Stimulated activated CD4-positive, alpha-beta T cell treated with anti-CD3 and anti-CD28 coated beads, Interleukin-1b, Interleukin-23, amount 100 ng/mL, for 1 hour (primary cell): ENCODE results near the gene SLC25A14.

Experiments used
- DNase-seq, 2 donors: peaks; one replicate each; pipeline ENCODE4 v3.0.0-alpha.2; 2020; ENCODE audit warnings: low read depth in 2 of 2

The SLC25A14 gene

GRCh38 chrX:130378024-130378669, 38.4 kb downstream of the SLC25A14 start:
- no peak for DNase-seq

- no peak for DNase-seq
These were observed 45.8 kb downstream of the SLC25A14 start, which contains the start of gene GPR119 for GRCh38 chrX:130385520-130385919. GPR119 (minus strand) TSS chrX:130385674; CDS start chrX:130385447, 227 bp downstream.

- no peak for DNase-seq
These were observed 46.7 kb downstream of the SLC25A14 start for GRCh38 chrX:130386408-130386808.

DNA sequence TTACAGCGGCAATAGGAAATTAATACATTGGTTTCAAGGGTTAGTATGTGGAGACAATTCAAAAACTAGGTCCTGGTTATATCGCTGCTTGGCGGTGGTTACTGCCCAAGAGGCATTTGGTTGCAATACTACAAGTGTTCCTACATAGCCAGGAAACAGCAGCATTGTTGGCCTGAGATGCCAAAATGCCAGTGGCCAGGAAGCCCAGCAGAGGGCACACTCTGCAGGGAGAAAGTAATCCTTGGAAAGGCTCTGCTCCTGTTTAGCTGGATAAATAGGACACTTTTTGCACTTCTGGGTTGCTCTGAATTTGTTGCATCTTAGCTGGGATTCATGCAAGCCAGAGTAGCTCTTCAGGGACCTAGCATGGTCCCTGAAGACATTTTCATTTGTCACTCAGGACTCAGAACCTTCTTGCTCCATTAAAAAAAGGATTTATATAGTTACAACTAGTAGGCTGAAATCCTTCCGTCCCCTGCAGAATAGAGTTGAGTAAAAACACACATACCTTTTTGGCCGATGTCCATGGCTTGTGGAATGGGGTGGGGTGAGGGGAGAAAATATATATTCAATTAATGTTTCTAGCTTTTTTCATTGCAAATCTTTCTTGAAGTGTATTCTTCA, 53.8 kb downstream of the SLC25A14 start:
- DNase-seq: no peak

- no peak for DNase-seq
These were observed 55.6 kb downstream of the SLC25A14 start for GRCh38 chrX:130395341-130395740.

DNA sequence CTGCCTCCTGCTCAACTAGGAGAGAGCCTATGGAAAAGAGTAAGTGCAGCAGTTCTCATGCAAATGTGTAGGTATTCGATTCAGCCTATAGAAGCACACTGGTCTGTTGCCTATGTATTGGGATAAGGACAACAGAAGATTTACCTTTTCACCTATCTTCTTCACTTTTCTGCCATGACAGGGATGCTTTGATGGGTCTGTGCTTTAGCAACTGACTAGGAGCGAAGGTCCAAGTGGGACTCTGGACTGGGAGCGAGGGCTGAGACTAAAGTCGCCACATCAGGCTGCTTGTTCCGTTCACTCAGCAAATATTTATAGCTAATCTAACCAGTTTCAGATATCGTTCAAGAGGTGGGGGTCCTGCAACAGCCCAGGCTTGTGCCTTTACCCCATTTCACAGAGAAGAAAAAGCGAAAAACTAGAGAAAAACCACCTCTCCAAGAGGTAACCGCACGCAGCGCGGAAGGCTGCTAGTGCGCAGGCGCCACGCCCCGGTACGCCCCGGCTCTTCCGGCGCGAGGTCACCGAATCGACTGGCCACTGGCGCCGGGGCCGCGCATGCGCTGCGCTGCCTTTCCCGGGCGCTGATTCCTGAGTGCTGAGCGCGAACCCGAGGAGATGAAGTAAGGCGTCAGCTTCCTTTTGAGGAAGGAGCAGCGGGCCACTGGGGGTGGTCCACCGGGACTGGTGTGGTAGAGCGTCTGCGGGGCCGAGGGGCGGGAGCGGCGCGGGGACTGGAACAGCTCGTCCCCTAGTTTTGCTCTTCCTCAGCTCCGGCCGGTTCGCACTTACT, 61.9 kb downstream of the SLC25A14 start, which contains the start of gene RBMX2:
Gene RBMX2, plus strand, starts transcription at position 573 of the 793 bp plus-strand sequence. Its CDS starts 46 bp downstream, at position 619.
- DNase-seq: peak; percentile 23 to 39

DNA sequence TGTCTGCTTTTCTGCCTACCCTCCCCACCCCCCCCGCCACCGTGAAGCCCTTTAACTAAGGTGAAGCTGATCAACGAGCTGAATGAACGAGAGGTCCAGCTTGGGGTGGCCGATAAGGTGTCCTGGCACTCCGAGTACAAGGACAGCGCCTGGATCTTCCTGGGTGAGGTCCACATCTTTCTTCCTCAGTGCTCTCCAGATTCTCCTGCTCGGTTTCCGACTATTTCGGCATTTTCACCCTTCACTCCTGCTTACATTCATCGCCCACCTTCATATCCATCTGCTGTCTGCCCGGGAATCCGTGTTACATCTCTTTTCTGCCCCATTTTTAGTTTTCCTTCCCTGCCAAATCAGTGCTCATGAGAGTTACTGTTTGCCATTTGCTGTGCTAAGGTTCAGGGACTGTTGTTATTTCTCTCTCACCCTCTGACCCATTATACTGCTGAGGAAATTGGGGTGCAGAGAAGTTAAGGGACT, 62.5 kb downstream of the SLC25A14 start:
- DNase-seq: no peak

GRCh38 chrX:130413415-130413814, 73.7 kb downstream of the SLC25A14 start:
- DNase-seq: no peak

DNA sequence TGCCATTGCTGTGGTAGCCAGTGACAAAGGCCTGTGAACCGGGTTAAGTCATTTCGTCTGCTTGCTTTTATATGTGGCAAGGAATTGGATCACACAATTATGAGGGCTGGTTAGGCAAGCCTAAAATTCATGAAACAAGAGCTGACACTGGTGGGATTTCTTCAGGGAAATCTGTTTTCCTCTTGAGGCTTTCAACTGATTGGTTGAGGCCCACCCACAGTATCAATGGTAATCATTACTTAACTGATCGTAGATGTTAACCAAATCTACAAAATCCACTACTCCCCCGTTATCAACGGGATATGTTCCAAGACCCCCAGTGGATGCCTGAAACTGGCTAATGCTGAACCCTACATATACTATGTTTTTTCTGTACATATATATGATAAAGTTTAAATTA, 75.1 kb downstream of the SLC25A14 start:
- DNase-seq: no peak

DNA sequence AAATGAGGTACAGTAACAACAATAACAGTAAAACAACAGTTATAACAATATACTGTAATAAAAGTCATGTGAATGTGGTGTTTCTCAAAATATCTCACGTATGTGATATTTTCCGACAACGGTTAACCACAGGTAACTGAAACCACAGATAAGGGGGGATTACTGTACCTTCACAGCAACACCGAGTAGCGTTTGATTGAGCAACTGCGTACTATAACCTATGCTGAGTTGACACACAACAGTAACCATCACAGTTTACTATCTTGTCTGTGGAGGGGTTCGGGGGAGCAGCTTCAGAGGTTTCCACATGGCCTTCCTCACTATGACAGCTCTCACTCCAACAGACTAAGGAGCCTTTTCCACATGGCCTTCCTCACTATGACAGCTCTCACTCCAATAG, 75.5 kb downstream of the SLC25A14 start:
- no peak for DNase-seq

- no peak for DNase-seq
These were observed 77.1 kb downstream of the SLC25A14 start for GRCh38 chrX:130416785-130417184.

DNA sequence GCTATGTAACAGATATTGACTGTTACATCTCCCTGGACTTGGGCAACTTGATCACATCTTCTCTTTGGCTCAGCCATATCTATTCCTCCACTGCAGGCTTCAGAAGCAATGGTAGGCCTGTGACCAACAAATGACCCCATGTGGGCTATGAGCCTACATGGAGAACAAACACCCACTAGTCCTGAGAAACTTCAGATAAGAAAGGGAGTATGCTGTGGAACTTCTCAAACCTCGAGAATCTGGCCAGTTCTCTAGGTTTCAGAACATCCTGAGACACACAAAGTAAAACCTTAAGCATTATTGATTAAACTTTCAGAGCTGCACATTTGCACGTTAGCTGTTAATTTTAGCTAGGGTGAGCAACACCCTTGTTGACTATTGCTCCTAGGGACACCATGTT, 78.3 kb downstream of the SLC25A14 start:
- DNase-seq: no peak

DNA sequence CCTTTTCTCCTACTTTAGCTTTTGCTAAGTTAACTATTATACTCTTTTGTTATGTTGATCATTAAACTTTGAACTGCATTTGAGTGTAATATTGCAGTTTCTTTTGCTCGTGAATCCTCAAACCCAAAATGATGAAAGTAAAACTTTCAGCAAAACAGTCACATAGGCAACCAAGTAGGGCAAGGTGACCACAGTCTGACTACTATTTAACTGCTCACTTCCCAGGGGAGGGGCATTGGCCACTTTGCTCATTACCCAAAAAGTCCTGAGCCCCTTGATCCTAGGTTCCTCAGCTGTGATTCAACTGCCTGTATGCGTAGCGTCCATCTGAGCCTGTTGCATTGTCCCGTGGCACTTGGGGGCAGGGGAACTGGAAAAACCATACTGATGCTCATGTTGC, 79.0 kb downstream of the SLC25A14 start:
- DNase-seq: no peak

GRCh38 chrX:130419263-130419662, 79.5 kb downstream of the SLC25A14 start:
- DNase-seq: no peak
